Heart left ventricle (tissue), 13 donors: ENCODE results near the gene PEX26.

ENCODE experiments used
- CTCF ChIP-seq, 12 donors: fragments of 200-600 bp; sonication (generic) in 4 of 12; IDR thresholded peaks; one replicate each; pipeline versions ENCODE4 v1.5.0 to v1.8.0; 2018 to 2022; ENCODE audit warnings: antibody characterized with exemption in 12 of 12, mild to moderate bottlenecking in 5 of 12
- POLR2A ChIP-seq, 2 donors: fragments of 450-650 bp; IDR thresholded peaks; one replicate each; pipeline ENCODE4 v1.6.1; 2017; ENCODE audit warnings: antibody characterized with exemption in 2 of 2, mild to moderate bottlenecking in 2 of 2, moderate library complexity in 2 of 2
- donor health status: ischemic (EF 13 %, LVEDD 7.1; RV severe dilation, severe dysfunction).
- donor health status: DM: no; HTN: yes; CAD: no.
- donor health status: DM: no; HTN: no; CAD: no.
- donor health status: ischemic (EF 25% LVEDD 6.9; RV normal size, moderate dysfunction).
- donor health status: ischemic (EF 25% LVEDD 5.7; RV mildly dilated, moderate dysfunction).
- donor health status: ischemic (EF 35%, LVEDD 5.7; RV mildly dilated, moderate dysfunction).
- donor health status: nonischemic (EF 11% LVEDD 7.7; RV severe dilation, severe dysfunction).
- donor health status: DM: yes; HTN: yes; CAD: no.
- donor health status: PGD.
- donor health status: ischemic (EF 29% LVEDD 5.4; RV normal size, mild dysfunction).
- donor health status: nonischemic (EF 23%, LVEDD 6.1; RV moderate dilation, normal function).

GRCh38 chr22:18079706-18080233 is 2.0 kb downstream of the PEX26 start:
- TF ChIP-seq POLR2A (IDR thresholded peaks at IDR 0.05) (no peak), CTCF (IDR thresholded peaks at IDR 0.05) (no peak)
